ENCODE measurements around the gene TRIM14. TPM values are rescaled to one million over a fixed set of nuclear protein-coding genes. Genes with fewer than 3 reads are reported as not detected.

TRIM14 gene
- 0.92 and 1.8 TPM in 2 replicates for total RNA-seq

GRCh38 chr9:98118640-98119601, at the start of gene TRIM14:
Gene TRIM14 (minus strand): TSS chr9:98119222. CDS start chr9:98119188, 34 bp downstream.

GRCh38 chr9:98056269-98057137, 62.5 kb downstream of the TRIM14 start, which contains the start of gene NANS:
Gene NANS (plus strand): TSS chr9:98056732. CDS start chr9:98056809, 77 bp downstream.

Other genes with a start within 250 kb of the TRIM14 start
- gene TRMO, start 196.7 kb downstream of the TRIM14 start, total RNA-seq: 15.6 and 18.0 TPM in 2 replicates
- not detected in 2 replicates for gene HEMGN, start 181.1 kb downstream of the TRIM14 start, total RNA-seq
- gene ANP32B, start 135.9 kb downstream of the TRIM14 start, total RNA-seq: 11.8 and 18.7 TPM in 2 replicates
- gene NANS, start 62.5 kb downstream of the TRIM14 start, total RNA-seq: 154 and 163 TPM in 2 replicates
- gene CORO2A, start 73.4 kb upstream of the TRIM14 start, total RNA-seq: under 0.01 and 0.06 TPM in 2 replicates
- 9.0 and 10.2 TPM in 2 replicates for gene TBC1D2, start 136.4 kb upstream of the TRIM14 start, total RNA-seq

Data from aortic smooth muscle cell (primary cell).